ENCODE data around the gene TCF25.
A peak's percentile ranks its signal among the peaks of the same experiment; 100 is the strongest.
"Not testable (repeated sequence)": the region's sequence is repeated elsewhere in the genome, so short reads cannot be mapped to it uniquely, and the experiment has no call there.

TCF25 gene

GRCh38 chr16:89906140-89907025 is 33.0 kb downstream of the TCF25 start:
- no peak for DNase-seq

DNA sequence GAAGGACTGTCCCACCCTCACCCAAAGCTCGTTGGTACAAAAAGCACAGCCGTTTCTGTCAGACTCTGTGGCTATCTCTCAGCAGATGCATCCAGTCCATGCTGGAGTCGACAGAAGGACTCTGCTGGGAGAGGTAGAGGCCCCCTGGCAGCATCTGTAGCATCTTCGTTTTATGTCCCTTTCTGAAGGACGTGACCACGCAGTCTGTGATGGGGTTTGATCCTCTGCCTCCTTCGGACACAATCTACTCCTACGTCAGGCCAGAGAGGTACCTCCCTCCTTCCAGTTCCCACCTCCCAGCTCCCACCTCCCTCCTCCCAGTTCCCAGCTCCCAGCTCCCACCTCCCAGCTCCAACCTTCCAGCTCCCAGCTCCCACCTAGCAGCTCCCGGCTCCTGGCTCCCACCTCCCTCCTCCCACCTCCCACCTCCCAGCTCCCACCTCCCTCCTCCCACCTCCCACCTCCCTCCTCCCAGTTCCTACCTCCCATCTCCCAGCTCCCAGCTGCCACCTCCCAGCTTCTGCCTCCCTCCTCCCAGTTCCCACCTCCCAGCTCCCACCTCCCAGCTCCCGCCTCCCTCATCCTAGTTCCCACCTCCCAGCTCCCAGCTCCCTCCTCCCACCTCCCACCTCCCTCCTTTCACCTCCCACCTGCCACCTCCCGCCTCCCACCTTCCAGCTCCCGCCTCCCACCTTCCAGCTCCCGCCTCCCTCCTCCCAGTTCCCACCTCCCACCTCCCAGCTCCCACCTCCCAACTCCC is 33.8 kb downstream of the TCF25 start:
- no peak for DNase-seq

DNA sequence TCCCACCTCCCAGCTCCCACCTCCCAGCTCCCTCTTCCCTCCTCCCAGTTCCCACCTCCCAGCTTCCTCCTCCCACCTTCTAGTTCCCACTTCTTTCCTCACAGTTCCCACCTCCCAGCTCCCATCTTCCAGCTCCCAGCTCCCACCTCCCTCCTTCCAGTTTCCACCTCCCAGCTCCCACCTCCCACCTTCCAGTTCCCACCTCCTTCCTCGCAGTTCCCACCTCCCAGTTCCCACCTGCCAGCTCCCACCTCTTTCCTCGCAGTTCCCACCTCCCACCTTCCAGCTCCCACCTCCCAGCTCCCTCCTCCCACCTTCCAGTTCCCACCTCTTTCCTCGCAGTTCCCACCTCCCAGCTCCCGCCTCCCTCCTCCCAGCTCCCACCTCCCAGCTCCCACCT is 34.8 kb downstream of the TCF25 start:
- DNase-seq: no peak

GRCh38 chr16:89909777-89910716 is 36.7 kb downstream of the TCF25 start:
- peak; percentile 63 for DNase-seq

- DNase-seq: no peak
Observed at GRCh38 chr16:89910717-89911354, 37.4 kb downstream of the TCF25 start.

- no peak for DNase-seq
Observed at GRCh38 chr16:89911375-89911774, 38.0 kb downstream of the TCF25 start.

- DNase-seq: no peak
Observed at GRCh38 chr16:89912143-89912542, 38.8 kb downstream of the TCF25 start.

DNA sequence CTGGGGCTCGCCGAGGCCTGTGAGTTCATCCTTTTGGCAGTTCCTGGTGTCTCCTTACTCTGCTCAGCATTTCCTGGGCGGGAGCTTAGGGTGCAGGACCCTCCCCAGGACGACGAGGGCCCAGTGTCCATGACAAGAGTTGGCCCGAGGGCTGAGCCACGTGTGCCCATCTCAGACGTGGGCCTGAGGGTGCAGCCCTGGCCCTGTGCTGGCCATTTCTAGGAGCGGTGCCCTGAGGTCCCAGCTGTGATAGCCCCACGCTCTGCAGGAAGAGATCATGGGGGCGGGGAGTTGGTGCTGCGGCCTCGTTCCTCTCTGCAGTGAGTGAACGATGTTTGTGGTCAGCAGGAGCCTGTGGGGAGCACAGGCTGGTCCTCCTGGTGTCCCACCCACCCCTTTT is 39.2 kb downstream of the TCF25 start:
- no peak for DNase-seq

DNA sequence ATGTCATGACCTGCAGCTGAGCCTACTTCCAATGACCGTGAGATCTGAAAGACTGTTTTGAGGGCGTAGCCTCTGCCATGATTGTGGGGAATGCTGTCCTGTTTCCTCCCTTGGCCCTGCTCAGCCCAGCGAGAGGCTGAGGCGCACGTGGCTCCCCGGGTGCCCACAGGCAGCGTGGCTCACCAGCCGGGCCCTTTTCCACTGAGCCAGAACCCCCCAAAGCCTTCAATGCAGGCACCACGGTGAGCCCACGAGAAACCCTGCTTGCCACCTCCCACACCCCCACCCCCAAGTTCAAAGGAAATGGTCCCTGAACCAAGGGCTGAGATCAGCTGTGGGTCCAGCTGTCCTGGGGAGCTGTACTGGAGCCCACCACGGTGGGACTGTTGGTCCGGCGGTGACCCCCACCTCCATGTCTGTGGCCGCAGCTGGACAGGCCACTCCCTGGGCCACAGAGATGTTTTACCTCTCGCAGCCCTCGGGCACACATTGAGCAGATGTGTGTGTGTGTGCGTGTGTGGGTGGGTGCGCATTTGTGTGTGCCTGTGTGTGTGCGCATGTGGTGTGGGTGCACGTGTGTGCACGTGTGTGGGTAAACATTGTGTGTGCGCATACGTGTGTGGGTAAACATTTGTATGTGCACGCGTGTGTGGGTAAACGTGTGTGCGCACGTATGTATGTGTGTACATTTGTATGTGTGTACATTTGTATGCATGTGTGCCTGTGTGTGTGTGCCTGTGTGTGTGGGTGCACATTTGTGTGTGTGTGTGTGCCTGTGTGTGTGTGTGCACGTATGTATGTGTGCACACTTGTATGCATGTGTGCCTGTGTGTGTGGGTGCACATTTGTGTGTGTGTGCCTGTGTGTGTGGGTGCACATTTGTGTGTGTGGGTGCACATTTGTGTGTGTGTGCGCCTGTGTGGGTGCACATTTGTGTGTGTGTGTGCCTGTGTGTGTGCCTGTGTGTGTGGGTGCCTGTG is 40.3 kb downstream of the TCF25 start:
- DNase-seq: no peak

DNA sequence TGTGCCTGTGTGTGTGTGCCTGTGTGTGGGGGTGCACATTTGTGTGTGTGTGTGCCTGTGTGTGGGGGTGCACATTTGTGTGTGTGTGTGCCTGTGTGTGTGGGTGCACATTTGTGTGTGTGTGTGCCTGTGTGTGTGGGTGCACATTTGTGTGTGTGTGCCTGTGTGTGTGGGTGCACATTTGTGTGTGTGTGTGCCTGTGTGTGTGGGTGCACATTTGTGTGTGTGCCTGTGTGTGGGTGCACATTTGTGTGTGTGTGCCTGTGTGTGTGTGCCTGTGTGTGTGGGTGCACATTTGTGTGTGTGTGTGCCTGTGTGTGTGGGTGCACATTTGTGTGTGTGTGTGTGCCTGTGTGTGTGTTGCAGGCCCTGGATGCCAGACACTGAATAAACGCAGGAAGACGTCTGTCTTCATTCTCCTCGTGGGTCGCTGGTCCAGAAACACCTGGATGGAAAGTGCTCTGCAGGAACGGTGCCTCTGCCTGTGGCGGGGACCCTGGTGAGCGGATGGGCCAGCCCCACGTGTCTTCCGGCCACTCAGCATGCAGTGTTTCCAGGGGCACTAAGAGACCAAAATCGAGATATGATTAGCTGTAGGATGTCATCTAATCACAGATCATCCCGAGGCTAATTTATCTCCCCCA is 41.4 kb downstream of the TCF25 start:
- not testable (repeated sequence) for DNase-seq

DNA sequence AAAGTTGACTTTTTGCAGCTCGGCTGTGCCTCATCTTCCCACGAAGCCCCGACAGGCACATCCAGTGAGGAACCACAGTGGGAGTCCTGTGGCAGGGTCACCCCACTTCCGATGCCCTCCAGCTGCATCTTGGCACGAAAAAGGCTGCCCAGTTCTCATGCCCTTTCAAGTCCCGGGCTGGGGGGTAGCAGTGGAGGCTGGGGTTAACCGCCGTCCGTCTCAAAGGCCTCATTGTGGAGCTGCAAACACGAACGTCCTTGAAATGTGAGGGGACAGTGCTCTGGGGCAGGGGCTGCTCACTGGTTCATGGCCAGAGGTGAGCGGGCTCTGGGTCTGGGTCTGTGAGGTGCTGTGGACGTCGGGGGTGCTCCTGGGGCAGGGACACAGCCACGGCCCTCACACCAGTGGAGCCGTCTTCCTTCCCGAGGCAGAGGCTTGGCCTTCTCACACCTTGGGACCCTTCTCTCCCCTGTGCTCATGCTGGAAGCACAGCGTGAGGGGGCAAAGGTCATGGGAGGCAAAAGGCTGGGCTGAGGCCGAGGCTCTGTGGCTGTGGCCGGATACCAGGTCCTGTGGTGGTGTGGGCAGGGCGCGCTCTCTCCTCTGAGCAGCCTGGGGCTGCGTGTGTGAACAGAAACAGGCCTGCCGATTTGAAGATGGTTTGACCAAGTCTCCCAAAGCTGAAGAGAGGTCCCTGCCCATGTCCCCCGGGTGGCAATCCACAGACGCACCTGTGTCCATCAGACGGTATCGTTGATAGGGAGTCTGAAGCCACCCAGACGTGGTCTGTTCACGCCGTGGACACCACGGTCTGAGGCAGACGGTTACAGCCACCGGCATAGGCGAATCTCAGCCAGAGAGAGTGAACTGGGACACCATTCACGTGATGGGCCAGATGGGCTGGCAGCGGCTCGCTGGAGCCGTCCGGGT is 42.2 kb downstream of the TCF25 start:
- no peak for DNase-seq

DNA sequence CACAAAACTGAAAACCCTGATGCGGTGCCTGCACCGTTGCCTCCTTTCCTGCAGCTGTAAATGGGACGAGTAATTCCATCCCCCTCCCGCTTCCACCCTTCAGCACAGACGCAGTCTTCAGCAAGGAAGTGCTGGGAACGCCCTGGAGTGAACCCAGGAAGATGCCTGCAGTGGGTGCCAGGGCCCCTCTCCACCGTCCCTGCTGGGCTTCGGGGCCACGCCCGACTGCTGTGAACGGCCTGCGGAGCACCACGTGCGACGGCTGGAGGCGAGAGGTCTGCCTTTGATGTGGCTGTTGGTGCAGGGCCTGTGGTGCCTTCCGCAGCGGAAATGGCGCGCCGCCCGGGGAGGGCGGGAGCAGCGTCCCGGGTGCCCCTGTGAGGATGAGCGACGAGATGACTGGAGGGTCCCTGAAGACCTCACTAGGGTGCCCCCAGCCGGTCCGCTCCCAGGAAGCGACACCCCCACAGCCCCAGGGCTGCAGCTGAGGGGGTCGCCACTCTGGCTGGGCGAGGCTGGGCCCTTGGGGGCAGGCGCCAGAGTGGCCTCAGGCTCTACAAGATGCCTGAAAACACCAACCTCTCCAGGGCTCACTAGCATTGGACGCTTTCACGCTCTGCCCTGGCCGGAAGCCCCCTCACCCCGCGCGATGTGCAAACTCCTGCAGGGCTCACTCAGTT is 44.5 kb downstream of the TCF25 start:
- peak; percentile 89 for DNase-seq

GRCh38 chr16:89918453-89919347 is 45.3 kb downstream of the TCF25 start, which contains the start of gene MC1R:
MC1R (plus strand) TSS chr16:89918862; CDS start chr16:89919259, 397 bp downstream.
- peak; percentile 40 for DNase-seq

DNA sequence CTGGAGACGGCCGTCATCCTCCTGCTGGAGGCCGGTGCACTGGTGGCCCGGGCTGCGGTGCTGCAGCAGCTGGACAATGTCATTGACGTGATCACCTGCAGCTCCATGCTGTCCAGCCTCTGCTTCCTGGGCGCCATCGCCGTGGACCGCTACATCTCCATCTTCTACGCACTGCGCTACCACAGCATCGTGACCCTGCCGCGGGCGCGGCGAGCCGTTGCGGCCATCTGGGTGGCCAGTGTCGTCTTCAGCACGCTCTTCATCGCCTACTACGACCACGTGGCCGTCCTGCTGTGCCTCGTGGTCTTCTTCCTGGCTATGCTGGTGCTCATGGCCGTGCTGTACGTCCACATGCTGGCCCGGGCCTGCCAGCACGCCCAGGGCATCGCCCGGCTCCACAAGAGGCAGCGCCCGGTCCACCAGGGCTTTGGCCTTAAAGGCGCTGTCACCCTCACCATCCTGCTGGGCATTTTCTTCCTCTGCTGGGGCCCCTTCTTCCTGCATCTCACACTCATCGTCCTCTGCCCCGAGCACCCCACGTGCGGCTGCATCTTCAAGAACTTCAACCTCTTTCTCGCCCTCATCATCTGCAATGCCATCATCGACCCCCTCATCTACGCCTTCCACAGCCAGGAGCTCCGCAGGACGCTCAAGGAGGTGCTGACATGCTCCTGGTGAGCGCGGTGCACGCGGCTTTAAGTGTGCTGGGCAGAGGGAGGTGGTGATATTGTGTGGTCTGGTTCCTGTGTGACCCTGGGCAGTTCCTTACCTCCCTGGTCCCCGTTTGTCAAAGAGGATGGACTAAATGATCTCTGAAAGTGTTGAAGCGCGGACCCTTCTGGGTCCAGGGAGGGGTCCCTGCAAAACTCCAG is 46.4 kb downstream of the TCF25 start:
- no peak for DNase-seq

DNA sequence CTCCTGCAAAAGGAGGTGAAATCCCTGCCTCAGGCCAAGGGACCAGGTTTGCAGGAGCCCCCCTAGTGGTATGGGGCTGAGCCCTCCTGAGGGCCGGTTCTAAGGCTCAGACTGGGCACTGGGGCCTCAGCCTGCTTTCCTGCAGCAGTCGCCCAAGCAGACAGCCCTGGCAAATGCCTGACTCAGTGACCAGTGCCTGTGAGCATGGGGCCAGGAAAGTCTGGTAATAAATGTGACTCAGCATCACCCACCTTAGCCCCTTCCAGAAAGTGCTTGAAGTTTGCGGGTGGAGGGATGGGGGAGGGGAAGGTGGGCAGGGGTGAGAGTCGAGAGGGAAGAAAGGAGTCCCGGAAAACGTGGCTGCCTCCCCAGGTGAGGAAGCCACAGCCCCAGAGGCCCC is 47.3 kb downstream of the TCF25 start:
- DNase-seq: no peak

- no peak for DNase-seq
Observed at GRCh38 chr16:89921131-89921701, 47.8 kb downstream of the TCF25 start.
